H9 (cell line): Measurements from ENCODE around the gene ITGB2. TPM values are rescaled to one million over a fixed set of nuclear protein-coding genes. Genes with fewer than 3 reads are reported as not detected.

Experiments used
- DNase-seq: peaks from one replicate; pipeline ENCODE4 v3.0.0-alpha.2; 2017
- H2AFZ ChIP-seq: one replicate; pipeline ENCODE4 v1.6.1; 2013; ENCODE audit warnings: mild to moderate bottlenecking, low read length, control low read depth, moderate library complexity
- H2AK5ac ChIP-seq: 2 replicates; pipeline ENCODE4 v1.6.1; 2013; ENCODE audit warnings: low read length, control low read depth, mixed read lengths; ENCODE audit not compliant: insufficient read length
- H2BK120ac ChIP-seq: one replicate; pipeline ENCODE4 v1.6.1; 2013; ENCODE audit warnings: low read depth, mild to moderate bottlenecking, low read length, control low read depth, inconsistent platforms; ENCODE audit not compliant: poor library complexity, severe bottlenecking
- H2BK12ac ChIP-seq: 2 replicates; pipeline ENCODE4 v1.6.1; 2013; ENCODE audit warnings: low read length, control low read depth, mixed read lengths, low read depth; ENCODE audit not compliant: insufficient read length
- H2BK15ac ChIP-seq: 2 replicates; pipeline ENCODE4 v1.6.1; 2013; ENCODE audit warnings: low read depth, low read length, control low read depth
- H2BK20ac ChIP-seq: one replicate; pipeline ENCODE4 v1.6.1; 2013; ENCODE audit warnings: low read depth, mild to moderate bottlenecking, low read length, control low read depth, inconsistent platforms; ENCODE audit not compliant: poor library complexity, severe bottlenecking
- H2BK5ac ChIP-seq: 2 replicates; pipeline ENCODE4 v1.6.1; 2013; ENCODE audit warnings: low read length, control low read depth, mixed read lengths; ENCODE audit not compliant: insufficient read length
- H3K14ac ChIP-seq: 2 replicates; pipeline ENCODE4 v1.6.1; 2013; ENCODE audit warnings: low read length, control low read depth; ENCODE audit not compliant: insufficient read depth
- H3K18ac ChIP-seq: 2 replicates; pipeline ENCODE4 v1.6.1; 2013; ENCODE audit warnings: low read depth, mild to moderate bottlenecking, mixed read lengths, low read length, control low read depth; ENCODE audit not compliant: insufficient read length
- H3K23ac ChIP-seq: 2 replicates; pipeline ENCODE4 v1.6.1; 2013; ENCODE audit warnings: low read length, control low read depth, mixed read lengths, low read depth; ENCODE audit not compliant: insufficient read length
- H3K23me2 ChIP-seq: 2 replicates; pipeline ENCODE4 v1.6.1; 2013; ENCODE audit warnings: low read depth, mild to moderate bottlenecking, mixed read lengths, low read length, control low read depth; ENCODE audit not compliant: insufficient read length, poor library complexity, severe bottlenecking
- H3K27ac ChIP-seq: 2 replicates; pipeline ENCODE4 v1.5.1; 2013; ENCODE audit warnings: low read length, control low read depth, mixed read lengths, low read depth; ENCODE audit not compliant: insufficient read length
- H3K27me3 ChIP-seq: 2 replicates; pipeline ENCODE4 v1.6.1; 2013; ENCODE audit warnings: low read length, control low read depth, inconsistent platforms; ENCODE audit not compliant: insufficient read depth
- H3K4ac ChIP-seq: 2 replicates; pipeline ENCODE4 v1.6.1; 2013; ENCODE audit warnings: low read depth, mild to moderate bottlenecking, control low read depth, inconsistent platforms, low read length, moderate library complexity
- H3K4me1 ChIP-seq: 2 replicates; pipeline ENCODE4 v1.6.1; 2013; ENCODE audit warnings: low read length, control low read depth, inconsistent platforms; ENCODE audit not compliant: insufficient read depth
- H3K4me2 ChIP-seq: 2 replicates; pipeline ENCODE4 v1.6.1; 2013; ENCODE audit warnings: low read length, control low read depth, mixed read lengths; ENCODE audit not compliant: insufficient read length, insufficient read depth
- H3K56ac ChIP-seq: 2 replicates; pipeline ENCODE4 v1.6.1; 2013; ENCODE audit warnings: low read depth, mild to moderate bottlenecking, mixed read lengths, low read length, control low read depth; ENCODE audit not compliant: insufficient read length
- H3K79me1 ChIP-seq: 2 replicates; pipeline ENCODE4 v1.6.1; 2013; ENCODE audit warnings: low read depth, mild to moderate bottlenecking, moderate library complexity, low read length, control low read depth, inconsistent platforms; ENCODE audit not compliant: insufficient read depth, poor library complexity, severe bottlenecking
- H3K79me2 ChIP-seq: 2 replicates; pipeline ENCODE4 v1.6.1; 2013; ENCODE audit warnings: low read length, control low read depth, inconsistent platforms; ENCODE audit not compliant: insufficient read depth
- H3K9ac ChIP-seq: 2 replicates; pipeline ENCODE4 v1.6.1; 2013; ENCODE audit warnings: low read length, control low read depth, mixed read lengths; ENCODE audit not compliant: insufficient read length; ENCODE audit errors: extremely low read depth
- H3K9me3 ChIP-seq: one replicate; pipeline ENCODE4 v1.6.1; 2013; ENCODE audit warnings: low read depth, low read length, inconsistent platforms; ENCODE audit not compliant: control insufficient read depth
- H3T11ph ChIP-seq: one replicate; pipeline ENCODE4 v1.6.1; 2013; ENCODE audit warnings: mild to moderate bottlenecking, low read length, control low read depth, inconsistent platforms
- H4K20me1 ChIP-seq: one replicate; pipeline ENCODE4 v1.6.1; 2013; ENCODE audit not compliant: control insufficient read depth, insufficient read length, insufficient read depth
- H4K5ac ChIP-seq: 2 replicates; pipeline ENCODE4 v1.6.1; 2013; ENCODE audit warnings: low read depth, mild to moderate bottlenecking, mixed read lengths, low read length, control low read depth; ENCODE audit not compliant: insufficient read length
- H4K8ac ChIP-seq: replicated peaks from 2 replicates; pipeline ENCODE4 v1.6.1; 2013; ENCODE audit warnings: low read length, control low read depth, mixed read lengths, low read depth; ENCODE audit not compliant: insufficient read length
- H4K91ac ChIP-seq: 2 replicates; pipeline ENCODE4 v1.6.1; 2013; ENCODE audit warnings: low read depth, mild to moderate bottlenecking, moderate library complexity, mixed read lengths, low read length, control low read depth; ENCODE audit not compliant: insufficient read length
- H3K27ac Mint-ChIP-seq, 3 experiments: 2 replicates in 2 of 3; 3 replicates in 1 of 3; pipeline ENCODE4 v1.8.0; 2020 to 2021; ENCODE audit warnings: mixed read lengths in 3 of 3, mild to moderate bottlenecking in 1 of 3, moderate library complexity in 1 of 3
- H3K27me3 Mint-ChIP-seq: 2 replicates; pipeline ENCODE4 v1.8.0; 2021; ENCODE audit warnings: low read depth, mild to moderate bottlenecking, moderate library complexity, mixed read lengths
- H3K36me3 Mint-ChIP-seq, 3 experiments: 2 replicates in 2 of 3; 3 replicates in 1 of 3; pipeline ENCODE4 v1.8.0; 2020 to 2021; ENCODE audit warnings: low read depth in 3 of 3, mixed read lengths in 3 of 3; ENCODE audit not compliant: insufficient read depth in 1 of 3
- H3K4me1 Mint-ChIP-seq, 2 experiments: 2 replicates each; pipeline ENCODE4 v1.8.0; 2020; ENCODE audit warnings: mixed read lengths in 2 of 2
- H3K4me3 Mint-ChIP-seq, 2 experiments: 2 replicates in 1 of 2; 3 replicates in 1 of 2; pipeline ENCODE4 v1.8.0; 2020 to 2021; ENCODE audit warnings: mild to moderate bottlenecking in 2 of 2, mixed read lengths in 2 of 2, moderate library complexity in 1 of 2
- H3K9me3 Mint-ChIP-seq, 2 experiments: 2 replicates in 1 of 2; 3 replicates in 1 of 2; pipeline ENCODE4 v1.8.0; 2020; ENCODE audit warnings: mild to moderate bottlenecking in 2 of 2, mixed read lengths in 2 of 2, moderate library complexity in 1 of 2
- CTCF ChIP-seq: fragments of 200-600 bp; sonication (generic); conservative IDR thresholded peaks from 3 replicates; pipeline ENCODE4 v1.8.0; 2021; ENCODE audit warnings: antibody characterized with exemption, mild to moderate bottlenecking
- WGBS: extraction: QIAGEN DNeasy Blood & Tissue Kit; methylation state at CpG from one replicate; pipeline ENCODE4 v1.1.7; 2013; ENCODE audit warnings: missing lambda C conversion rate, low lambda C conversion rate, mixed read lengths; ENCODE audit not compliant: insufficient read length; ENCODE audit errors: extremely low coverage; 5-methylcytosine and 5-hydroxymethylcytosine counted together
- total RNA-seq: library from RNA; stranded (reverse); gene quantifications from 2 replicates; pipeline ENCODE4 v1.2.1, GENCODE V29; 2021

ITGB2 gene
- total RNA-seq, 1 experiment from 2014 or later: 1.1 TPM

GRCh38 chr21:44869781-44870747 is 50.6 kb downstream of the ITGB2 start:
- Histone ChIP-seq H3K27ac (no peak overlapping the region), H2BK120ac (no peak overlapping the region), H2AK5ac (no peak overlapping the region), H3K4ac (no peak overlapping the region), H2BK12ac (no peak overlapping the region), H3K9me3 (no peaks in the 10 kb centered on the region), H3K56ac (no peak overlapping the region), H3K27me3 (no peaks in the 10 kb centered on the region; the same call in 1 of the 2 replicates), H3K14ac (no peak overlapping the region), H4K91ac (no peak overlapping the region), H2AFZ (no peak overlapping the region), H3T11ph (no peak overlapping the region), H3K9ac (no peak overlapping the region), H2BK15ac (no peak overlapping the region), H3K79me2 (peaks cover 58% of the 10 kb centered on the region), H3K23me2 (peaks cover 23% of the 10 kb centered on the region), H4K5ac (no peak overlapping the region), H2BK5ac (no peak overlapping the region), H3K4me1 (peaks cover 15% of the 10 kb centered on the region), H2BK20ac (no peak overlapping the region), H3K18ac (no peak overlapping the region), H3K4me2 (no peak overlapping the region), H3K23ac (no peak overlapping the region), H4K8ac (no peak overlapping the region), H3K79me1 (peaks cover 31% of the 10 kb centered on the region), H4K20me1 (no peaks in the 10 kb centered on the region)
- WGBS: no CpG with 5 or more reads among the region's 19 CpGs
- Mint-ChIP-seq H3K36me3 (peaks cover 6 to 9% (median 8%) of the 10 kb centered on the region in 3 experiments), H3K27ac (peak overlapping the region in 1 of 3 experiments; percentile 78; a peak in 1 of 7 replicates), H3K4me1 (peaks cover 46 to 48% of the 10 kb centered on the region in 2 experiments), H3K27me3 (peaks cover 8% of the 10 kb centered on the region), H3K4me3 (no peak overlapping the region), H3K9me3 (no peaks in the 10 kb centered on the region)
- TF ChIP-seq CTCF: no peak
- DNase-seq: peak; percentile 64
